Measurements from ENCODE around the gene DAG1. TPM values are rescaled to one million over a fixed set of nuclear protein-coding genes. Genes with fewer than 3 reads are reported as not detected.
A peak's percentile ranks its signal among the peaks of the same experiment; 100 is the strongest.

DAG1 gene
- total RNA-seq (2014; rRNA removed; shearing (Covaris generic)) (10.6 and 10.9 TPM in 2 replicates), total RNA-seq (2022) (14.9 and 15.6 TPM in 2 replicates), Bru-seq, nascent RNA (percentile 65 among the genes with signal in this experiment), BruChase-seq, experiment 1, labeled RNA remaining after a 6-hour chase (percentile 72 among the genes with signal in this experiment), BruChase-seq, experiment 2, labeled RNA remaining after a 2-hour chase (percentile 67 among the genes with signal in this experiment)
- long read RNA-seq, full-length matches to known transcripts, result 4 of 9 reads
- long read RNA-seq, partial matches to known transcripts, result 0 of 9 reads
- long read RNA-seq, other reads (novel, unspliced or antisense), result 5 of 9 reads

GRCh38 chr3:49469936-49470713 is at the start of gene DAG1:
DAG1 (plus strand) TSS chr3:49470267; CDS start chr3:49510535, 40,268 bp downstream.
- Histone ChIP-seq H3K4me1 (ENCODE audit: insufficient read depth, low read length, poor library complexity, severe bottlenecking) (peaks cover 22% of the 10 kb centered on the region), H3K4me2 (ENCODE audit: low read length) (peak within 1 kb of the TSS; percentile 93), H3K79me2 (ENCODE audit: insufficient read depth, low read depth, low read length) (peaks cover 17% of the 10 kb centered on the region), H4K20me1 (ENCODE audit: insufficient read depth, low read length) (peaks cover 12% of the 10 kb centered on the region; the same call in 1 of the 2 replicates), H3K4me3 (ENCODE audit: low read depth, low read length, poor library complexity, severe bottlenecking) (peak within 1 kb of the TSS; percentile 90), H3K9me2 (ENCODE audit: insufficient read depth, low read length) (no peaks in the 10 kb centered on the region), H3K9me3 (ENCODE audit: low read length) (no peaks in the 10 kb centered on the region), H3K27ac (ENCODE audit: low read depth, low read length, poor library complexity, severe bottlenecking) (peak within 1 kb of the TSS; percentile 80), H2AFZ (ENCODE audit: low read length) (peak within 1 kb of the TSS; percentile 80), H3K36me3 (ENCODE audit: insufficient read depth, low read length) (peaks cover 8% of the 10 kb centered on the region; the same call in 1 of the 2 replicates)
- DNase-seq (ENCODE audit: low spot score), result peak; percentile 97
- TF ChIP-seq CTCF (conservative IDR thresholded peaks at IDR 0.05; ENCODE audit: low read length), result no peak
- TF ChIP-seq EZH2phosphoT487 (IDR thresholded peaks at IDR 0.05; ENCODE audit: borderline replicate concordance, low read depth, low read length), result no peak
- ChIA-PET CTCF (ENCODE audit: unreplicated experiment) (interaction anchor here (0.6 to 1.0 kb wide), 4 partner anchors 46 to 376 kb away, joined by 4 to 13 read pairs (median 6); partner anchors contain the start of gene QRICH1), POLR2A (interaction anchor here (0.6 to 1.6 kb wide), 7 partner anchors 8 to 994 kb away, joined by 3 to 13 read pairs (median 4); no protein-coding TSS in a partner anchor)
- BruUV-seq (replicated peaks), result no TSS peak
- intact Hi-C loops (cut with micrococcal nuclease; ENCODE audit: unreplicated experiment), result loop anchor here (1.0 to 2.0 kb wide), 3 partner anchors 41 to 205 kb away; partner anchors contain the start of genes APEH, NICN1 and USP4

- POLR2A ChIA-PET, result interaction anchor here (1.1 kb wide), 1 partner anchor 80 kb away, joined by 4 read pairs; no protein-coding TSS in a partner anchor
- Histone ChIP-seq H3K36me3 (ENCODE audit: insufficient read depth, low read length) (peaks cover 6% of the 10 kb centered on the region; the same call in 1 of the 2 replicates), H2AFZ (ENCODE audit: low read length) (no peak overlapping the region), H4K20me1 (ENCODE audit: insufficient read depth, low read length) (no peaks in the 10 kb centered on the region), H3K9me3 (ENCODE audit: low read length) (no peaks in the 10 kb centered on the region), H3K27ac (ENCODE audit: low read depth, low read length, poor library complexity, severe bottlenecking) (no peak overlapping the region), H3K4me2 (ENCODE audit: low read length) (no peak overlapping the region), H3K4me3 (ENCODE audit: low read depth, low read length, poor library complexity, severe bottlenecking) (no peak overlapping the region), H3K9me2 (ENCODE audit: insufficient read depth, low read length) (no peaks in the 10 kb centered on the region), H3K79me2 (ENCODE audit: insufficient read depth, low read depth, low read length) (no peaks in the 10 kb centered on the region), H3K4me1 (ENCODE audit: insufficient read depth, low read length, poor library complexity, severe bottlenecking) (peaks cover 10% of the 10 kb centered on the region)
- BruUV-seq (replicated peaks), result no TSS peak
- no peak for DNase-seq (ENCODE audit: low spot score)
- no peak for TF ChIP-seq EZH2phosphoT487 (IDR thresholded peaks at IDR 0.05; ENCODE audit: borderline replicate concordance, low read depth, low read length)
- intact Hi-C loops (cut with micrococcal nuclease; ENCODE audit: unreplicated experiment), result no loop called here
- CTCF ChIA-PET (ENCODE audit: unreplicated experiment), result no interaction called here
Measured at GRCh38 chr3:49421890-49422378, 48.1 kb upstream of the DAG1 start.

Measured in OCI-LY7 (cell line).